GM19025 (cell line): ENCODE measurements around the gene C17orf58.
"Not testable (repeated sequence)": the region's sequence is repeated elsewhere in the genome, so short reads cannot be mapped to it uniquely, and the experiment has no call there.

Experiments
- ATAC-seq: cut with Tn5 transposase; IDR thresholded peaks from one replicate; pipeline ENCODE4 v1.9.1; 2021; ENCODE audit warnings: mild to moderate bottlenecking, low read depth, moderate library complexity; ENCODE audit not compliant: unreplicated experiment

Gene C17orf58

DNA sequence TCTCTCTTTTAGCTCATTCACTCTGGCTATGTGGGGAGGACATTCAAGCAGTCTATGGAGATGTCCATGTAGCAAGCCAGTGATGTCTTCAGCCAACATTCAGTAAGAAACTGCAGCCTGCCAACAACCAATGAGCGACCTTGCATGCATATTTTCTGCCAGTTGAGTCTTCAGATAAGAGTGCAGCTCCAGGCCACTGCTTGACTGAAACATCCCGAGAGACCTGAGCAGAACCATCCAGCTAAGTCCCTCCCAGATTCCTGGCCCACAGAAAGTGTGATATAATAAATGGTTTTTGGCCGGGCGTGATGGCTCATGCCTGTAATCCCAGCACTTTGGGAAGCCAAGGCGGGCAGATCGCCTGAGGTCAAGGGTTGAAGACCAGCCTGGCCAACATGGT is 10.5 kb upstream of the C17orf58 start:
- no peak for ATAC-seq

DNA sequence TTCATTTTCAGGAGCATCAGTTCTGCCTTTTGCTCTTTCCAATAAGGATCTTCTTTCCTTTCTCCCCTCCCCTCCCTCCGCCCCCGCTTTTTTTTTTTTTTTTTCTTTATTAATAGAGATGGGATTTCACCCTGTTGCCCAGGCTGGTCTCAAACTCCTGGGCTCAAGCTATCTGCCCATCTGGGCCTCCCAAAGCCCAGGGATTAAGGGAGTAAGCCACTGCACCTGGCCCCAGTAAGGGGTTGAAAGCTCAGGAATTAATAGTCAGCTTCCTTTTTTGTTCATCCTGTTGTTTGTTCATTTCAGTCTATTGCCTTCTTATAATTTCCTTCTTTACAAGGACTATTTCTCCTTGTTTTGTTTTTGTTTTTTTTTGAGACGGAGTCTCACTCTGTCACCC is 7.9 kb upstream of the C17orf58 start:
- no peak for ATAC-seq

DNA sequence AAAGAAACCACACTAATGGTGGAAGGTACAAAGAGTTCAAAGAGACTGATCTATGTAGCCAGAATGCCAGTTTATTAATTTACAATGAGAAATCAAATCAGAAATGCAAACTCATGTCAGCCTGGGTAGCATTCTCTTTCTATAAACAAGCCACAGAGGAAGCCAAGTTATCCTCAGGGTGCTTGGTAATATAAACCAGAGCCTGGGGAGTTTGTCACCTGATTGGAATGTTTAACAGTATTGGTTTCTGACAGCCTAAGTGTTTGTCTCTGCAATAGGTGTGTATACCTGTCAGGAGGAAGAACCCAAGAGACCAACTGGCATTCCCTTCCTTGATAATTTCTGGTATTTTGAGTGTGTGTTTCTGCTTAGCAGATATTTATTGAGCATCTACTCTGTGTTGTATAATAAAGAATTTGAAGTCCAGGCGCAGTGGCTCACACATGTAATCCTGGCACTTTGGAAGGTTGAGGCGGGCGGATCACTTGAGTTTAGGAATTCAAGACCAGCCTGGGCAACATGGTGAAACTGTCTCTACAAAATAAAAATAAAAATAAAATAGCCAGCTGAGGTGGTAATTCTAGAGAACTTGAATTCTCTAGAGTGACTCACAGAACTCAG is 3.1 kb upstream of the C17orf58 start:
- ATAC-seq: no peak

DNA sequence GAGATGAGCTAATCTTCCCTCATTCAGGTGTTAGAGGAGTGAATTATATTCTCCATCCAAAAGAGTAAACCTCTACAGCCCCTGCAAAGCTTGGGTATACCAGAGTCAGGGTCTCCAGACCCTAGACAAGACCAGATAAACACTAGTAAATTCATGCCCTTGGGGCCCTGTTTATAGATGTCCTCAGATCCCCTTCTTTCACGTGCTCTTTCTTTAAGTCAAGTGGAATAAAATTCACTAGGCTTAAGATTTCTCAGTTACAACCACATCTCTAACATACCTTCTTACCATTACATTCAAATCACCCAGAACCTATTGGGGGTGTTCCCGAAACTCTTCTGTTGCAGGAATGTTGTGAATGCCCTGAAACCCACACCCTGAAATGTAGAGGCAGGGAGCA is 2.2 kb upstream of the C17orf58 start:
- no peak for ATAC-seq

GRCh38 chr17:67995570-67996263 is 552 bp downstream of the C17orf58 start:
- no peak for ATAC-seq

DNA sequence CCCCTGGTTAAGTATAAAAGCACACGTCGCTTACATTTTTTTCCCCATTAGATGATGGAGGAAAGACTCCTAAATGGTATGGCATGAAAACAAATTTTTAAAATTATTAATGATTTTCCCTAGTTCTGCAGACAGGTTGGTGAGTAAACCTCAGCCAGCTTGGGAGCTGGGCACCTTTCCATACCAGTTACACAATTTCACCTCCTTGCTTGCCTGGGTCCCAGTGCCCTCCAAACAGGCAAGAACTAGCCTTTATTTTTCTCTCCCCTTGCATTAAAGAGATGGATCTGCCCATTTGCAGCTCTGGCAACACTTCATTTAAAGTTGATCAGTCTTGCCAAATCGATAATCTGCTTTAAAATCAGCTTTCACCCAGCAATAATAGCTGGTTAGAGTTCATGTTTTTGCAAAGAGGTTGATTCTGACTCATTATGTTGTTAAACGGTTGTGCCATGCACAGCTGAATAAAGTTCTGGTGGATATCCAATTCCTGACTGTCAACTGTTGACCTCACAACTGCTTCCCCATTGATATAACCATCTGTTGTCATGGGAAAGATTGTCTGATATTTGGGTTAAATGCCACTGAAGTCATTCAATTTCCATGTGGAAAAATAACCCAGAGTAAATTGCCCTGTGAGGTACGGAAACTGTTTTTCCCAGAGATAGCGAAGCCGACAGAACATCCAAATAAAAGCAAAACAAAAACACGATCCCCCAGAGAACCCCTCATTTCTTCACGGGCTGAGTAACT is 1.3 kb downstream of the C17orf58 start:
- ATAC-seq: no peak

DNA sequence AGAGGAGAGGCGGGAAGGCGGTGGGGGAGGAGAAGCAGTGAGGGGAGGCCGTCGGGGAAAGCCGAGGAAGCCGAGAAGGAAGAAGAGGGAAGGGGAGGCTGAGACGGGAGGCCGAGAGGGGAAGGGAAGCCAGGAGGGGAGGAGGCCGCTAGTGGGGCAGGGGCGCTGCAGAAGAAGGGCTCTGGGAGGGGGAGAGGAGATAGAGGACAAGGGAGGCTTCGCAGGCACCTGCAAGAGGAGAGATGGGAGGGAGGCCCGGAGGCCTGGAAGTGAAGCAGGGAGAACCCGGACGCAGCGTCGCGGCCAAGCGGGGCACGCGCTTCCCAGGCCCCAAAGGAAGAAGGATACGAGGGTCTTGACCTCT is 2.3 kb downstream of the C17orf58 start:
- ATAC-seq: no peak

DNA sequence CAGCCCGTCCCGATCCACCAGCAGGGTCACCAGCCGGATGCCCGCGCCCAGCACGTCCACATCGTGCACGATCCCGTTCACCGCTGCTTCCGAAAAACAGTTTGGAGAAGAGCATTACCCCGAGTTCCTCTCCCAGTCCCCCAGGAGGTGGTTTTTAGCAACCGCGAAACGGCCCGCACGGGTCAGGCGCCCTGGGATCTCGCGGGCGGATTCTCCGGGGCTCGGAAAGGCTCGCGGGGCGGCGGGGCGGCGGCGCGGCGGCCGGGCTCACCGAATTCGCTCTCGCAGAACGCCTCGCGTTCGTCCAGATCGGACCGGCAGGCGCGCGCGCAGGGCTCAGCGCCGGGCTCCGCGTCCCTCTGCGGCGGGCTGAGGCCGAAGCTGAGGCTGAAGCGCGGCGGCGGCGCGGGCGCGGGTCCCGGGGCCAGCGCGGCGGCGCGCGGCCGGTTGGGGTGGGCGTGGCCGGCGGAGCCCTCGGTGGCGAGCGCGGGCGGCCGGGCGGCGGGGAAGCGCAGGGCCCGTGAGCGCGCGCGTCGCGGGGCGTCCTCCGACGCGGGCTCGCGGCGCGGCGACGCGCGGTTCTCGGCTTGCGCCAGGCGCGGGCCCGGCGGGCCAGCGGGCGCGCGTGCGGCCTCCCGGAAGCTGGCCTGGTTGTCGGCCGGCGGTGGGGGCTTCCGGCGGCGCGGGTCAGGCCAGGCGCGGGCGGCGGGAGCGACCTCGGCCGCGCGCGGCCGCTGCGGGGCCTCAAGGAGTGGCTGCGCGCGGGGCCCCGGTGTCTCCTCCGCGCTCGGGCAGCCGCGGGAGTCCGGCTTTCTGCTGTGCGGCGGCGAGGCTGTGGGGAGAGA is 2.9 kb downstream of the C17orf58 start:
- peak; percentile 70 for ATAC-seq

- no peak for ATAC-seq
Measured at GRCh38 chr17:67992548-67993152, 3.6 kb downstream of the C17orf58 start.

GRCh38 chr17:67990909-67991308 is 5.4 kb downstream of the C17orf58 start:
- ATAC-seq: no peak

DNA sequence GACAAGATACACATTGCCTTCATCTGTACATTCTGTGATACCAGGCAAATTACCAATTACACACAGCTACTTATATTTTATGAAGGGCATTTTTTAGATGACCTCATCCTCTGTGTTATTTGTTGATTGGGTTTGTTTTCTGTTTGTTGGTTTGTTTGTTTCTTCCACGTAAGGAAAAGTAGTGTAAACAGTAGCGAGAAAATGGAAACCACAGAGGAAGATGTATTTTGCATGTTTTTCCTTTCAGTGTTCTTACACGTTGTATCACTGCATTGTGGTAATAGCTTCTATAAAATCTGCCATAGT is 12.9 kb downstream of the C17orf58 start:
- no peak for ATAC-seq

- no peak for ATAC-seq
Measured at GRCh38 chr17:67982686-67983382, 13.4 kb downstream of the C17orf58 start.

GRCh38 chr17:67982034-67982640 is 14.1 kb downstream of the C17orf58 start:
- ATAC-seq: no peak

DNA sequence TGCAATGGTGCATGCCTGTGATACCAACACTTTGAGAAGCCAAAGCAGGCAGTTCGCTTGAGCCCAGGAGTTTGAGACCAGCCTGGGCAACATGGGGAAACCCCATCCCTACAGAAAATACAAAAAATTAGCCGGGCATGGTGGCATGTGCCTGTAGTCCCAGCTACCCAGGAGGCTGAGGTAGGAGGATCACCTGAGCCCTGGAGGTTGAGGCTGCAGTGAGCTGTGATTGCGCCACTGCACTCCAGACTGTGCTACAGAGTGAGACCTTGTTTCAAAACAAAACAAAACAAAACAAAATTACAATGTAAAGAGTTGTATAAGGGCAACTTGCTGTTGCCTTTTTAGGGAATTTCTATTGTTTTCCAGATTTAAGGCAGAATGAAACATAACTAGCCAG is 15.4 kb downstream of the C17orf58 start:
- ATAC-seq: not testable (repeated sequence)

- no peak for ATAC-seq
Measured at GRCh38 chr17:67980456-67980855, 15.8 kb downstream of the C17orf58 start.

GRCh38 chr17:67976306-67976705 is 20.0 kb downstream of the C17orf58 start:
- ATAC-seq: not testable (repeated sequence)

DNA sequence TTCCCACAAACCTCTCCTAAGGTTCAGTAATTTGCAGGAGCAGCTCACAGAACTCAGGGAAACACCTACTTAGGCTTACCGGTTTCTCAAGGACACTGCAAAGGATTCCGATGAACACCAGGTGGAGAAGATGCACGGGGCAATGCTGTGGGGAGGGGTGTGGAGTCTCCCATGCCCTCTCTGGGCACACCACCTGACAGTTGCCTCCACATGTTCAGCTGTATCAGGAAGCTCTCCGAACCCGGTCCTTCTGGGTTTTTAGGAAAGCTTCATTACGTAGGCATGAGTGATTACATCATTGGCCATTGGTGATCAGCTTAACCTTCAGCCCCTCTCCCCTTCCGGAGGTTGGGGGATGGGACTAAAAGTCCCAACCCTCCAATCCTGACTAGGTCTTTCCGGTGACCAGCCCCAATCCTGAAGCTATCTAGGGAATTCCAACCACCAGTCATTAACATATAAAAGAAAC is 21.6 kb downstream of the C17orf58 start:
- ATAC-seq: no peak

DNA sequence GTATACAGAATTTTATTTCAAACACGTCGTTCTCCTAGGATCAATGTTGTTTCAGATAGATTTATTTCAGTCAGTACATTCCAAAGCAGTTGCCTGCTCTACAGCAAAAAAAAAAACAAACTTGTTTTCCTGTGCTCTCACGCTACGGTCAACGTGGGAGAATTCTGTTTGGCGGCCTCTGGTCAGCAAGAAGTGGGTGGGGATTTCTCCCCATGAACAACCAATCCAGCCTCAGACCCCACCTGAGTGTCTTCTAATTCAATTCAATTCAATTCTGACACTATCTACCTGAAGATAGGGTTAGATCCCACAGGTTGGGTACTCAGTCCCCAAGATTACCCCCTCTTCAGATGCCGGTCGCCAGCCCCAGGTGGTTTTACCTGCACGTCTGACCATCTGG is 22.1 kb downstream of the C17orf58 start:
- ATAC-seq: no peak

GRCh38 chr17:67970783-67971182 is 25.5 kb downstream of the C17orf58 start:
- no peak for ATAC-seq
